HG03060 (cell line): ENCODE data around the gene PTTG1IP.
"Not testable (repeated sequence)": the region's sequence is repeated elsewhere in the genome, so short reads cannot be mapped to it uniquely, and the experiment has no call there.

Experiments used
- ATAC-seq: cut with Tn5 transposase; IDR thresholded peaks from one replicate; pipeline ENCODE4 v1.9.1; 2021; ENCODE audit warnings: low read depth, moderate number of reproducible peaks; ENCODE audit not compliant: unreplicated experiment

PTTG1IP gene

GRCh38 chr21:44834231-44834950 is 39.1 kb downstream of the PTTG1IP start:
- no peak for ATAC-seq

GRCh38 chr21:44833663-44834062 is 39.8 kb downstream of the PTTG1IP start:
- ATAC-seq: no peak

GRCh38 chr21:44832516-44833255 is 40.8 kb downstream of the PTTG1IP start:
- not testable (repeated sequence) for ATAC-seq

GRCh38 chr21:44831227-44831860 is 42.1 kb downstream of the PTTG1IP start:
- ATAC-seq: no peak

- ATAC-seq: no peak
Observed at GRCh38 chr21:44829507-44830092, 43.9 kb downstream of the PTTG1IP start.

GRCh38 chr21:44828362-44829056 is 45.0 kb downstream of the PTTG1IP start:
- no peak for ATAC-seq

- ATAC-seq: no peak
Observed at GRCh38 chr21:44823179-44823660, 50.3 kb downstream of the PTTG1IP start.

GRCh38 chr21:44822484-44823178 is 50.9 kb downstream of the PTTG1IP start:
- no peak for ATAC-seq

- ATAC-seq: no peak
Observed at GRCh38 chr21:44820851-44821250, 52.6 kb downstream of the PTTG1IP start.

GRCh38 chr21:44819283-44820243 is 53.9 kb downstream of the PTTG1IP start:
- no peak for ATAC-seq

GRCh38 chr21:44818640-44819011 is 54.9 kb downstream of the PTTG1IP start:
- no peak for ATAC-seq

GRCh38 chr21:44817914-44818639 is 55.4 kb downstream of the PTTG1IP start, which contains the start of gene SUMO3:
SUMO3 (minus strand) TSS chr21:44818062; CDS start chr21:44817968, 94 bp downstream.
- ATAC-seq: no peak

GRCh38 chr21:44817506-44817880 is 56.0 kb downstream of the PTTG1IP start:
- peak; percentile 61 for ATAC-seq

GRCh38 chr21:44816761-44817505 is 56.6 kb downstream of the PTTG1IP start:
- ATAC-seq: no peak

GRCh38 chr21:44815852-44816628 is 57.5 kb downstream of the PTTG1IP start:
- ATAC-seq: no peak

- no peak for ATAC-seq
Observed at GRCh38 chr21:44815225-44815624, 58.3 kb downstream of the PTTG1IP start.
